ENCODE results near the gene MYO3B.

MYO3B gene

DNA sequence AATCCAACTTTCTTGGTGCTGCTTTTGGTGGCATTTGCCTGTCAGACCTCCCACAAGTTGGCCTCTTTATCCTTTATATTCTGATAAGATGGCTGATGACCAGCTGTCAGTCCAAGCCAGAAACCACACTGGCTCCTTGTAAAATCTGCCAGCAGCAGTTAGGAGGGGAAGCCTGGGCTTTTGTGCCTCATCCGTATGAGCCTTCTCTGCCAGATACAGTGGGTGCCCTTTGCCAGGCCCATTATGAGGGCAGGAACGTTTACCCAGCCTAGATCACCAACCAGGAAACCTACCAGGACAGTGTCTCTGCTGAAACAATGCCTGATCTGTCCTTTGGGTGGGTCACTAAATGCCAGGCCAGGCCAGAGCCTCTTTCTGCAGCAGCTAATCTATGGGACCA, 334.3 kb downstream of the MYO3B start:
- no peaks in the 10 kb centered on the region for H3K4me1 ChIP-seq
- H3K27me3 ChIP-seq, result no peaks in the 10 kb centered on the region
- no peak overlapping the region for H3K4me3 ChIP-seq (ENCODE audit: low read depth, low read length)
- H3K9me3 ChIP-seq, result no peaks in the 10 kb centered on the region
- no peaks in the 10 kb centered on the region for H3K36me3 ChIP-seq
- no peak for DNase-seq
- TF ChIP-seq, protein P1, sequence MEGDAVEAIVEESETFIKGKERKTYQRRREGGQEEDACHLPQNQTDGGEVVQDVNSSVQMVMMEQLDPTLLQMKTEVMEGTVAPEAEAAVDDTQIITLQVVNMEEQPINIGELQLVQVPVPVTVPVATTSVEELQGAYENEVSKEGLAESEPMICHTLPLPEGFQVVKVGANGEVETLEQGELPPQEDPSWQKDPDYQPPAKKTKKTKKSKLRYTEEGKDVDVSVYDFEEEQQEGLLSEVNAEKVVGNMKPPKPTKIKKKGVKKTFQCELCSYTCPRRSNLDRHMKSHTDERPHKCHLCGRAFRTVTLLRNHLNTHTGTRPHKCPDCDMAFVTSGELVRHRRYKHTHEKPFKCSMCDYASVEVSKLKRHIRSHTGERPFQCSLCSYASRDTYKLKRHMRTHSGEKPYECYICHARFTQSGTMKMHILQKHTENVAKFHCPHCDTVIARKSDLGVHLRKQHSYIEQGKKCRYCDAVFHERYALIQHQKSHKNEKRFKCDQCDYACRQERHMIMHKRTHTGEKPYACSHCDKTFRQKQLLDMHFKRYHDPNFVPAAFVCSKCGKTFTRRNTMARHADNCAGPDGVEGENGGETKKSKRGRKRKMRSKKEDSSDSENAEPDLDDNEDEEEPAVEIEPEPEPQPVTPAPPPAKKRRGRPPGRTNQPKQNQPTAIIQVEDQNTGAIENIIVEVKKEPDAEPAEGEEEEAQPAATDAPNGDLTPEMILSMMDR (IDR thresholded peaks at IDR 0.05; ENCODE audit: low read depth, low read length), result no peak

DNA sequence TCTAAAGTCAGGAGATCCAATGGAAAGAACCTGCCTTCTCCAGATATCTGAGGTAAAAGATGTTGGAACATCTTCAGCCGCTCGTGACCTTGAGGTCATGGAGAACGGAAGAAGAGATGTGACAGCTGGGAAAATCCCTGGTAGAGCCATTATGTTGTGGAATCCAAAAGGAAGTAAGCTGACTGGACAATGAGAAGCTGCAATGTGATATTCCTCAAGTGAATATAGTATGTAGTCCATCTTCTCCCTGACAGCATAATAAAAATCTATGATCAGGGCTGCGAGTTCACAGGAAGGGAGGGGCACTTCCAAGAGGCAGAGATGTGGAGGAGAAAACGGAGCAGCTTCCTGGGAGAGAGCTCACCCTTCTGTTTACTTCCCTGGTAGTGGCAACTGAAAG, 336.2 kb downstream of the MYO3B start:
- no peak for DNase-seq
- H3K27me3 ChIP-seq, result no peaks in the 10 kb centered on the region
- TF ChIP-seq, protein P1 (IDR thresholded peaks at IDR 0.05; ENCODE audit: low read depth, low read length), result no peak

DNA sequence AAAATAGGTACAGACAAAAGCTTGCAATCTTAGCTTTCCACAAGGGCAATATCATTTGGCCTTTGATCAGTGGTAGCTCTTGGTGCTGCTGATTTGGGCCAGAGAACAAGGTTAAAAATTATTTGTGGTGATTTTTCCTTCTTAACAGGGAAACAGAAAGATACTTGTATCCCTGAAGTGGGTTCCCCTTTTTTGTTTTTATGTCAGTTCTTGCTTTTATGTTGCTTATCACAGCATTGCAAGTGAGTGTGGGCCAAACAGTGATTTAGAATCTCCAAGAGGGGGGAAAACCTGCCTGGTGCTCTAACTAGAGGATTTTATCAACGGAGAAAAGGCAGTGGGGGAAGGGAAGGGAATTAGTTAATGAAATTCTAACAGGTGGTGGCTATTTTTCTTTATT, 339.6 kb downstream of the MYO3B start:
- Histone ChIP-seq H3K4me1 (no peaks in the 10 kb centered on the region), H3K36me3 (no peaks in the 10 kb centered on the region), H3K27me3 (no peaks in the 10 kb centered on the region), H3K9me3 (no peaks in the 10 kb centered on the region), H3K4me3 (ENCODE audit: low read depth, low read length) (no peak overlapping the region)
- TF ChIP-seq, protein P1 (IDR thresholded peaks at IDR 0.05; ENCODE audit: low read depth, low read length), result no peak
- no peak for DNase-seq

More for the DNA sequence above, 336.2 kb downstream of the MYO3B start:
- H3K4me1 ChIP-seq, result no peaks in the 10 kb centered on the region
- no peaks in the 10 kb centered on the region for H3K9me3 ChIP-seq
- no peaks in the 10 kb centered on the region for H3K36me3 ChIP-seq
- H3K4me3 ChIP-seq (ENCODE audit: low read depth, low read length), result no peak overlapping the region

DNA sequence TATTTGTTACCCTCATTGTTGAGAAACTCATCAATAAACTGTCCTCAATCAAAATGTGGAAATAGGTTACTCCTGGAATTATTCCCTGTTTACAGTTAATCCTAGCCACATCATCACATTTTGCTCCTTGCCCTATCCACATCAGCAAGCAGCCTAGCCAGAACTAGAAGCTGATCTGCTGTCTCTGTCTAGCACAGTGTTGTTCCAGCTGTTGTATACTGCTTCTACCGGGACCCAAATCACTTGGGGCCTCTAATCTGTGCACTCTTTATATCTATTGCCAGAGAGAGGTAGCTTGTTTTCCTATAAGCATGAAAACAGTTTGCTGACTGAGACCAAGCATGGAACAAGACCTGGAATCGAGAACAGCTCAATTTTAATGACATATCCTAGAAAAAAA, 341.0 kb downstream of the MYO3B start:
- no peak for DNase-seq
- Histone ChIP-seq H3K4me1 (no peaks in the 10 kb centered on the region), H3K4me3 (ENCODE audit: low read depth, low read length) (no peak overlapping the region), H3K27me3 (no peaks in the 10 kb centered on the region), H3K9me3 (no peaks in the 10 kb centered on the region), H3K36me3 (no peaks in the 10 kb centered on the region)
- TF ChIP-seq, protein P1 (IDR thresholded peaks at IDR 0.05; ENCODE audit: low read depth, low read length), result no peak

DNA sequence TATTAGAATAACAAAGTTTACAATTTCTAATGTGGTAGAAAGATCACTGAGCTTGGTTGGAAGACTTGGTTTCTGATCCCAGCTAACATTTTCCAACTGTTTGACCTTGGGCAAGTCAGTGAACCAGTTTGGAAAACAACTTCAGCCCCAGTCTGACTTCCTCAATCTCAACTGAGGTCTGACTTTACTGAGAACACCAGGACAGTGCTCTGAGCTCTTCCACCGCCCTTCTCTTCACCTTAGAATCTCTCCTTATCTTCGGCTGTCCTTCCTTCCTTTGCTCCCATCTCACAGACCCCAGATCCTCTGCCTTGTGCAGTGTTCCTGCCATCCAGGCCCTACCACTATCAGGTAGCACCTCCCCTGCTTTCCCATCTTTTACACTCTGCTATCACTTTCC, 343.4 kb downstream of the MYO3B start:
- no peak for DNase-seq
- Histone ChIP-seq H3K4me3 (ENCODE audit: low read depth, low read length) (no peak overlapping the region), H3K27me3 (no peaks in the 10 kb centered on the region), H3K9me3 (no peaks in the 10 kb centered on the region), H3K36me3 (no peaks in the 10 kb centered on the region), H3K4me1 (no peaks in the 10 kb centered on the region)
- TF ChIP-seq, protein P1 (IDR thresholded peaks at IDR 0.05; ENCODE audit: low read depth, low read length), result no peak

DNA sequence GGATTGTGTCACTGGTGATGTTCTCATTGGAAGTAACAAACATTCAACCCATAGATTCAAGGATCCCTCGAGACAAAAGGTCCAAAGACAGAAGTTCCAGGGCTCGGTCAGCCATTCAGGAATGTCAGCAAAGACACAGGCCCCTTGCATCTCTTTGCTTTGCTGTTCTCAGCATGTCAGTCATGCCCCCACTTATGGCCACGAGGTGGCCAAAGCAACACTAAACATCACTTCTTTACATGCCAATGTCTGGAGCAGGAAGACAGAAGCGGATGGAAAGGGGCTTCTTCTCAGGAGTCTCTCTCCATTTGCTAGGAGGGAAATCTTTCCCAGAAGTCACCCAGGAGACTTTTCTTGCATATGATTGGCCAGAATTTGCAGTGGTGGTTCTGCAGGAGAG, 345.6 kb downstream of the MYO3B start:
- H3K36me3 ChIP-seq, result no peaks in the 10 kb centered on the region
- H3K27me3 ChIP-seq, result no peaks in the 10 kb centered on the region
- no peak for DNase-seq
- H3K4me1 ChIP-seq, result no peaks in the 10 kb centered on the region
- H3K4me3 ChIP-seq (ENCODE audit: low read depth, low read length), result no peak overlapping the region
- TF ChIP-seq, protein P1 (IDR thresholded peaks at IDR 0.05; ENCODE audit: low read depth, low read length), result no peak
- H3K9me3 ChIP-seq, result no peaks in the 10 kb centered on the region
